Measurements from ENCODE around the gene SMPD4. TPM values are rescaled to one million over a fixed set of nuclear protein-coding genes. Genes with fewer than 3 reads are reported as not detected.
A peak's percentile ranks its signal among the peaks of the same experiment; 100 is the strongest.
"Not testable (repeated sequence)": the region's sequence is repeated elsewhere in the genome, so short reads cannot be mapped to it uniquely, and the experiment has no call there.

Gene SMPD4
- total RNA-seq, 1 donor from 2014 or later = 6.8 TPM

GRCh38 chr2:130180404-130181324, 738 bp downstream of the SMPD4 start:
- peak overlapping the region; percentile 90 to 98 (median 95) for H3K4me3 ChIP-seq (ENCODE audit: low read length in 3 of 3)
- not testable (repeated sequence) for H3K9me3 ChIP-seq (ENCODE audit: control insufficient read depth in 3 of 3, low read length in 3 of 3); H3K27me3 ChIP-seq (ENCODE audit: control insufficient read depth in 3 of 3, insufficient read depth in 3 of 3, low read length in 3 of 3); H3K36me3 ChIP-seq (ENCODE audit: control insufficient read depth in 3 of 3, insufficient read depth in 3 of 3, low read length in 3 of 3)
- peak overlapping the region; percentile 80 for H3K27ac ChIP-seq (ENCODE audit: low read depth, low read length)
- peaks cover 9 to 20% (median 13%) of the 10 kb centered on the region in 3 donors for H3K4me1 ChIP-seq (ENCODE audit: control insufficient read depth in 3 of 3, insufficient read depth in 3 of 3, low read length in 3 of 3)
- H3K9ac ChIP-seq (ENCODE audit: low read depth in 1 of 3, low read length in 3 of 3) = peak overlapping the region; percentile 91 to 92 (median 91)

GRCh38 chr2:130174866-130175265, 6.5 kb downstream of the SMPD4 start:
- not testable (repeated sequence) for H3K4me3 ChIP-seq (ENCODE audit: low read length in 3 of 3); H3K9me3 ChIP-seq (ENCODE audit: control insufficient read depth in 3 of 3, low read length in 3 of 3); H3K27me3 ChIP-seq (ENCODE audit: control insufficient read depth in 3 of 3, insufficient read depth in 3 of 3, low read length in 3 of 3); H3K4me1 ChIP-seq (ENCODE audit: control insufficient read depth in 3 of 3, insufficient read depth in 3 of 3, low read length in 3 of 3); H3K9ac ChIP-seq (ENCODE audit: low read depth in 1 of 3, low read length in 3 of 3); H3K27ac ChIP-seq (ENCODE audit: low read depth, low read length)
- peaks cover 22 to 37% (median 36%) of the 10 kb centered on the region in 3 donors for H3K36me3 ChIP-seq (ENCODE audit: control insufficient read depth in 3 of 3, insufficient read depth in 3 of 3, low read length in 3 of 3)

GRCh38 chr2:130169896-130170295, 11.5 kb downstream of the SMPD4 start:
- Histone ChIP-seq H3K27me3 (ENCODE audit: control insufficient read depth in 3 of 3, insufficient read depth in 3 of 3, low read length in 3 of 3) (no peaks in the 10 kb centered on the region), H3K9me3 (ENCODE audit: control insufficient read depth in 3 of 3, low read length in 3 of 3) (no peaks in the 10 kb centered on the region), H3K36me3 (ENCODE audit: control insufficient read depth in 3 of 3, insufficient read depth in 3 of 3, low read length in 3 of 3) (peaks cover 39 to 56% (median 51%) of the 10 kb centered on the region in 3 donors), H3K4me1 (ENCODE audit: control insufficient read depth in 3 of 3, insufficient read depth in 3 of 3, low read length in 3 of 3) (no peaks in the 10 kb centered on the region), H3K27ac (ENCODE audit: low read depth, low read length) (no peak overlapping the region), H3K9ac (ENCODE audit: low read depth in 1 of 3, low read length in 3 of 3) (no peak overlapping the region), H3K4me3 (ENCODE audit: low read length in 3 of 3) (no peak overlapping the region)

GRCh38 chr2:130169163-130169562, 12.2 kb downstream of the SMPD4 start:
- peaks cover 40 to 60% (median 49%) of the 10 kb centered on the region in 3 donors for H3K36me3 ChIP-seq (ENCODE audit: control insufficient read depth in 3 of 3, insufficient read depth in 3 of 3, low read length in 3 of 3)
- H3K9ac ChIP-seq (ENCODE audit: low read depth in 1 of 3, low read length in 3 of 3); H3K27ac ChIP-seq (ENCODE audit: low read depth, low read length); H3K4me3 ChIP-seq (ENCODE audit: low read length in 3 of 3); H3K27me3 ChIP-seq (ENCODE audit: control insufficient read depth in 3 of 3, insufficient read depth in 3 of 3, low read length in 3 of 3); H3K4me1 ChIP-seq (ENCODE audit: control insufficient read depth in 3 of 3, insufficient read depth in 3 of 3, low read length in 3 of 3); H3K9me3 ChIP-seq (ENCODE audit: control insufficient read depth in 3 of 3, low read length in 3 of 3): not testable (repeated sequence)

- H3K9ac ChIP-seq (ENCODE audit: low read depth in 1 of 3, low read length in 3 of 3); H3K27me3 ChIP-seq (ENCODE audit: control insufficient read depth in 3 of 3, insufficient read depth in 3 of 3, low read length in 3 of 3): not testable (repeated sequence)
- peaks cover 39 to 56% (median 45%) of the 10 kb centered on the region in 3 donors for H3K36me3 ChIP-seq (ENCODE audit: control insufficient read depth in 3 of 3, insufficient read depth in 3 of 3, low read length in 3 of 3)
Measured at GRCh38 chr2:130166611-130167010, 14.8 kb downstream of the SMPD4 start.

GRCh38 chr2:130165293-130166016, 15.9 kb downstream of the SMPD4 start:
- H3K4me3 ChIP-seq (ENCODE audit: low read length in 3 of 3) = no peak overlapping the region
- no peaks in the 10 kb centered on the region for H3K27me3 ChIP-seq (ENCODE audit: control insufficient read depth in 3 of 3, insufficient read depth in 3 of 3, low read length in 3 of 3)
- no peak overlapping the region for H3K9ac ChIP-seq (ENCODE audit: low read depth in 1 of 3, low read length in 3 of 3)
- no peaks in the 10 kb centered on the region for H3K9me3 ChIP-seq (ENCODE audit: control insufficient read depth in 3 of 3, low read length in 3 of 3)
- H3K27ac ChIP-seq (ENCODE audit: low read depth, low read length) = no peak overlapping the region
- H3K36me3 ChIP-seq (ENCODE audit: control insufficient read depth in 3 of 3, insufficient read depth in 3 of 3, low read length in 3 of 3) = peaks cover 35 to 48% (median 42%) of the 10 kb centered on the region in 3 donors
- no peaks in the 10 kb centered on the region for H3K4me1 ChIP-seq (ENCODE audit: control insufficient read depth in 3 of 3, insufficient read depth in 3 of 3, low read length in 3 of 3)

More at GRCh38 chr2:130166611-130167010, 14.8 kb downstream of the SMPD4 start:
- H3K4me3 ChIP-seq (ENCODE audit: low read length in 3 of 3); H3K4me1 ChIP-seq (ENCODE audit: control insufficient read depth in 3 of 3, insufficient read depth in 3 of 3, low read length in 3 of 3); H3K9me3 ChIP-seq (ENCODE audit: control insufficient read depth in 3 of 3, low read length in 3 of 3); H3K27ac ChIP-seq (ENCODE audit: low read depth, low read length): not testable (repeated sequence)

GRCh38 chr2:130162968-130163367, 18.4 kb downstream of the SMPD4 start:
- Histone ChIP-seq H3K36me3 (ENCODE audit: control insufficient read depth in 3 of 3, insufficient read depth in 3 of 3, low read length in 3 of 3) (peaks cover 38 to 46% (median 42%) of the 10 kb centered on the region in 3 donors), H3K9me3 (ENCODE audit: control insufficient read depth in 3 of 3, low read length in 3 of 3) (no peaks in the 10 kb centered on the region), H3K4me3 (ENCODE audit: low read length in 3 of 3) (no peak overlapping the region), H3K27ac (ENCODE audit: low read depth, low read length) (no peak overlapping the region), H3K4me1 (ENCODE audit: control insufficient read depth in 3 of 3, insufficient read depth in 3 of 3, low read length in 3 of 3) (no peaks in the 10 kb centered on the region), H3K27me3 (ENCODE audit: control insufficient read depth in 3 of 3, insufficient read depth in 3 of 3, low read length in 3 of 3) (no peaks in the 10 kb centered on the region), H3K9ac (ENCODE audit: low read depth in 1 of 3, low read length in 3 of 3) (no peak overlapping the region)

GRCh38 chr2:130162486-130162885, 18.9 kb downstream of the SMPD4 start:
- not testable (repeated sequence) for H3K4me3 ChIP-seq (ENCODE audit: low read length in 3 of 3); H3K9me3 ChIP-seq (ENCODE audit: control insufficient read depth in 3 of 3, low read length in 3 of 3); H3K4me1 ChIP-seq (ENCODE audit: control insufficient read depth in 3 of 3, insufficient read depth in 3 of 3, low read length in 3 of 3); H3K9ac ChIP-seq (ENCODE audit: low read depth in 1 of 3, low read length in 3 of 3); H3K27ac ChIP-seq (ENCODE audit: low read depth, low read length); H3K27me3 ChIP-seq (ENCODE audit: control insufficient read depth in 3 of 3, insufficient read depth in 3 of 3, low read length in 3 of 3)
- H3K36me3 ChIP-seq (ENCODE audit: control insufficient read depth in 3 of 3, insufficient read depth in 3 of 3, low read length in 3 of 3) = peaks cover 34 to 42% (median 37%) of the 10 kb centered on the region in 3 donors

GRCh38 chr2:130160838-130161705, 20.3 kb downstream of the SMPD4 start:
- H3K9ac ChIP-seq (ENCODE audit: low read depth in 1 of 3, low read length in 3 of 3); H3K4me1 ChIP-seq (ENCODE audit: control insufficient read depth in 3 of 3, insufficient read depth in 3 of 3, low read length in 3 of 3); H3K4me3 ChIP-seq (ENCODE audit: low read length in 3 of 3); H3K27ac ChIP-seq (ENCODE audit: low read depth, low read length); H3K27me3 ChIP-seq (ENCODE audit: control insufficient read depth in 3 of 3, insufficient read depth in 3 of 3, low read length in 3 of 3); H3K9me3 ChIP-seq (ENCODE audit: control insufficient read depth in 3 of 3, low read length in 3 of 3): not testable (repeated sequence)
- peaks cover 25 to 33% (median 29%) of the 10 kb centered on the region in 3 donors for H3K36me3 ChIP-seq (ENCODE audit: control insufficient read depth in 3 of 3, insufficient read depth in 3 of 3, low read length in 3 of 3)

Measured in skeletal muscle tissue (tissue), 4 donors.